ENCODE results near the gene ZC3H12A. TPM values are rescaled to one million over a fixed set of nuclear protein-coding genes. Genes with fewer than 3 reads are reported as not detected.

ZC3H12A gene
- total RNA-seq, 1 experiment from 2014 or later: 6.7 TPM

DNA sequence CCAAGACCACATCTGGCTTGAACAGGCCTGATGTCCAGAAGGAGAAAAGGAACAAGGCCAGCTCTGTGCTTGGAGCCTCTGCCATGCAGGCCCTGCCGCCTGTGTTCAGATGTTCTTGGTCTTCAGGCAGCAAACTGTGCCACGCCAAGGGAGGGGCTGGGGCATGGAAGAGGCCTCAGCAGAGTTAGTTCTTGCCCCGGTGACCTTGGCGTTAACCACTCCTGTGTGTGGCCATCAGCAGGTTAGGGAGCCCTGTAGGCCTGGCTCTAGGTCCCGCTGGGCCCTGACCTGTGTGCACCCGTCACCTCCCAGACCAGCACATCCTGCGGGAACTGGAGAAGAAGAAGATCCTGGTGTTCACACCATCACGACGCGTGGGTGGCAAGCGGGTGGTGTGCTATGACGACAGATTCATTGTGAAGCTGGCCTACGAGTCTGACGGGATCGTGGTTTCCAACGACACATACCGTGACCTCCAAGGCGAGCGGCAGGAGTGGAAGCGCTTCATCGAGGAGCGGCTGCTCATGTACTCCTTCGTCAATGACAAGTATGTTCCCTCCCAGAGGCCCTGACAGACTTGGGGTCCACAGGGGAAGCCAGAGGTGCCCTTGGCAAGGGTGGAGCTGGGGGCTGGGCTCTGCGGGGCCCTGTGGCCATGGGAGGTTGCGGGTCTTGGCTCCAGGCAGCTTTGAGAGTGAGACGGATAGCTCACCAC, 7.1 kb downstream of the ZC3H12A start:
- H3K4me2 ChIP-seq (ENCODE audit: insufficient read depth, insufficient read length, low read length): no peak overlapping the region
- H3K23me2 ChIP-seq (ENCODE audit: insufficient read length, low read depth, low read length, poor library complexity, severe bottlenecking): no peaks in the 10 kb centered on the region
- H2AFZ ChIP-seq (ENCODE audit: low read length): no peak overlapping the region
- no peak overlapping the region for H3K23ac ChIP-seq (ENCODE audit: insufficient read length, low read depth, low read length)
- no peak overlapping the region for H4K91ac ChIP-seq (ENCODE audit: insufficient read length, low read depth, low read length)
- no peak overlapping the region for H3T11ph ChIP-seq (ENCODE audit: low read length)
- no peak overlapping the region for H3K4ac ChIP-seq (ENCODE audit: low read depth, low read length)
- no peak overlapping the region for H2BK20ac ChIP-seq (ENCODE audit: low read depth, low read length, poor library complexity, severe bottlenecking)
- WGBS (ENCODE audit: extremely low coverage, insufficient read length, low lambda C conversion rate): no CpG with 5 or more reads among the region's 26 CpGs
- Mint-ChIP-seq H3K9me3 (no peaks in the 10 kb centered on the region), H3K36me3 (ENCODE audit: insufficient read depth in 1 of 3, low read depth in 3 of 3) (peaks cover 16 to 45% (median 24%) of the 10 kb centered on the region in 3 experiments; a peak in 6 of 7 replicates), H3K4me1 (peaks cover 20 to 31% of the 10 kb centered on the region in 2 experiments), H3K27ac (no peak overlapping the region; a peak in 1 of 7 replicates), H3K27me3 (ENCODE audit: low read depth) (no peaks in the 10 kb centered on the region; the same call in 1 of the 2 replicates), H3K4me3 (no peak overlapping the region)
- no peak for DNase-seq
- no peaks in the 10 kb centered on the region for H3K9me3 ChIP-seq (ENCODE audit: control insufficient read depth, low read depth, low read length)
- H3K18ac ChIP-seq (ENCODE audit: insufficient read length, low read depth, low read length): no peak overlapping the region
- H4K20me1 ChIP-seq (ENCODE audit: control insufficient read depth, insufficient read depth, insufficient read length): no peaks in the 10 kb centered on the region
- H4K5ac ChIP-seq (ENCODE audit: insufficient read length, low read depth, low read length): no peak overlapping the region
- H2BK5ac ChIP-seq (ENCODE audit: insufficient read length, low read length): no peak overlapping the region
- H3K56ac ChIP-seq (ENCODE audit: insufficient read length, low read depth, low read length): no peak overlapping the region
- H4K8ac ChIP-seq (replicated peaks; ENCODE audit: insufficient read length, low read depth, low read length): no peak overlapping the region
- no peak overlapping the region for H2BK15ac ChIP-seq (ENCODE audit: low read depth, low read length)
- H3K27me3 ChIP-seq (ENCODE audit: insufficient read depth, low read length): no peaks in the 10 kb centered on the region
- H3K14ac ChIP-seq (ENCODE audit: insufficient read depth, low read length): no peak overlapping the region
- no peak overlapping the region for H2AK5ac ChIP-seq (ENCODE audit: insufficient read length, low read length)
- H2BK120ac ChIP-seq (ENCODE audit: low read depth, low read length, poor library complexity, severe bottlenecking): no peak overlapping the region
- peaks cover 7% of the 10 kb centered on the region; the same call in 1 of the 2 replicates for H3K4me1 ChIP-seq (ENCODE audit: insufficient read depth, low read length)
- H3K79me2 ChIP-seq (ENCODE audit: insufficient read depth, low read length): no peaks in the 10 kb centered on the region; the same call in 1 of the 2 replicates
- H3K9ac ChIP-seq (ENCODE audit: extremely low read depth, insufficient read length, low read length): no peak overlapping the region
- no peak overlapping the region for H3K27ac ChIP-seq (ENCODE audit: insufficient read length, low read depth, low read length)
- no peak overlapping the region for H2BK12ac ChIP-seq (ENCODE audit: insufficient read length, low read depth, low read length)
- TF ChIP-seq, protein P1, sequence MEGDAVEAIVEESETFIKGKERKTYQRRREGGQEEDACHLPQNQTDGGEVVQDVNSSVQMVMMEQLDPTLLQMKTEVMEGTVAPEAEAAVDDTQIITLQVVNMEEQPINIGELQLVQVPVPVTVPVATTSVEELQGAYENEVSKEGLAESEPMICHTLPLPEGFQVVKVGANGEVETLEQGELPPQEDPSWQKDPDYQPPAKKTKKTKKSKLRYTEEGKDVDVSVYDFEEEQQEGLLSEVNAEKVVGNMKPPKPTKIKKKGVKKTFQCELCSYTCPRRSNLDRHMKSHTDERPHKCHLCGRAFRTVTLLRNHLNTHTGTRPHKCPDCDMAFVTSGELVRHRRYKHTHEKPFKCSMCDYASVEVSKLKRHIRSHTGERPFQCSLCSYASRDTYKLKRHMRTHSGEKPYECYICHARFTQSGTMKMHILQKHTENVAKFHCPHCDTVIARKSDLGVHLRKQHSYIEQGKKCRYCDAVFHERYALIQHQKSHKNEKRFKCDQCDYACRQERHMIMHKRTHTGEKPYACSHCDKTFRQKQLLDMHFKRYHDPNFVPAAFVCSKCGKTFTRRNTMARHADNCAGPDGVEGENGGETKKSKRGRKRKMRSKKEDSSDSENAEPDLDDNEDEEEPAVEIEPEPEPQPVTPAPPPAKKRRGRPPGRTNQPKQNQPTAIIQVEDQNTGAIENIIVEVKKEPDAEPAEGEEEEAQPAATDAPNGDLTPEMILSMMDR (conservative IDR thresholded peaks at IDR 0.05): no peak
- H3K79me1 ChIP-seq (ENCODE audit: insufficient read depth, low read depth, low read length, poor library complexity, severe bottlenecking): no peaks in the 10 kb centered on the region

Measured in H9 (cell line).